Measurements from ENCODE around the gene ULK4. TPM values are rescaled to one million over a fixed set of nuclear protein-coding genes. Genes with fewer than 3 reads are reported as not detected.

ULK4 gene
- total RNA-seq, 1 experiment from 2014 or later, result 14.3 TPM

GRCh38 chr3:41209646-41210045, 752.3 kb downstream of the ULK4 start:
- Histone ChIP-seq H3K4me3 (ENCODE audit: low read depth in 2 of 2, low read length in 2 of 2) (no peak overlapping the region), H3K27me3 (ENCODE audit: control insufficient read depth, insufficient read depth, low read length) (no peaks in the 10 kb centered on the region), H3K4me1 (ENCODE audit: control insufficient read depth, insufficient read depth, low read length) (peaks cover 12% of the 10 kb centered on the region; the same call in 1 of the 2 replicates), H3K36me3 (ENCODE audit: control insufficient read depth, insufficient read depth, low read length) (no peaks in the 10 kb centered on the region), H3K27ac (ENCODE audit: low read length) (no peak overlapping the region), H3K9me3 (ENCODE audit: control insufficient read depth, insufficient read depth, low read depth, low read length) (no peaks in the 10 kb centered on the region)
- in situ Hi-C loops (cut with HindIII; ENCODE audit: low pct_unique_long_range_greater_than_20kb, low sequenced_read_pairs), result no loop called here
- ChIA-PET CTCF (no interaction called here), POLR2A (no interaction called here)
- ATAC-seq (no peak), DNase-seq (ENCODE audit: low read depth, low spot score) (no peak)
- BruUV-seq (replicated peaks), result TSS peak; percentile 1
- no peak for TF ChIP-seq POLR2AphosphoS5 (IDR thresholded peaks at IDR 0.05; ENCODE audit: low read depth, low read length)
- no peak for TF ChIP-seq TCF7L2 (IDR thresholded peaks at IDR 0.05; ENCODE audit: low read depth, low read length)
- TF ChIP-seq SIN3A (IDR thresholded peaks at IDR 0.05; ENCODE audit: borderline replicate concordance, insufficient read depth, low read depth, low read length), result no peak
- TF ChIP-seq, protein P1, sequence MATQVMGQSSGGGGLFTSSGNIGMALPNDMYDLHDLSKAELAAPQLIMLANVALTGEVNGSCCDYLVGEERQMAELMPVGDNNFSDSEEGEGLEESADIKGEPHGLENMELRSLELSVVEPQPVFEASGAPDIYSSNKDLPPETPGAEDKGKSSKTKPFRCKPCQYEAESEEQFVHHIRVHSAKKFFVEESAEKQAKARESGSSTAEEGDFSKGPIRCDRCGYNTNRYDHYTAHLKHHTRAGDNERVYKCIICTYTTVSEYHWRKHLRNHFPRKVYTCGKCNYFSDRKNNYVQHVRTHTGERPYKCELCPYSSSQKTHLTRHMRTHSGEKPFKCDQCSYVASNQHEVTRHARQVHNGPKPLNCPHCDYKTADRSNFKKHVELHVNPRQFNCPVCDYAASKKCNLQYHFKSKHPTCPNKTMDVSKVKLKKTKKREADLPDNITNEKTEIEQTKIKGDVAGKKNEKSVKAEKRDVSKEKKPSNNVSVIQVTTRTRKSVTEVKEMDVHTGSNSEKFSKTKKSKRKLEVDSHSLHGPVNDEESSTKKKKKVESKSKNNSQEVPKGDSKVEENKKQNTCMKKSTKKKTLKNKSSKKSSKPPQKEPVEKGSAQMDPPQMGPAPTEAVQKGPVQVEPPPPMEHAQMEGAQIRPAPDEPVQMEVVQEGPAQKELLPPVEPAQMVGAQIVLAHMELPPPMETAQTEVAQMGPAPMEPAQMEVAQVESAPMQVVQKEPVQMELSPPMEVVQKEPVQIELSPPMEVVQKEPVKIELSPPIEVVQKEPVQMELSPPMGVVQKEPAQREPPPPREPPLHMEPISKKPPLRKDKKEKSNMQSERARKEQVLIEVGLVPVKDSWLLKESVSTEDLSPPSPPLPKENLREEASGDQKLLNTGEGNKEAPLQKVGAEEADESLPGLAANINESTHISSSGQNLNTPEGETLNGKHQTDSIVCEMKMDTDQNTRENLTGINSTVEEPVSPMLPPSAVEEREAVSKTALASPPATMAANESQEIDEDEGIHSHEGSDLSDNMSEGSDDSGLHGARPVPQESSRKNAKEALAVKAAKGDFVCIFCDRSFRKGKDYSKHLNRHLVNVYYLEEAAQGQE (IDR thresholded peaks at IDR 0.05; ENCODE audit: insufficient read depth in 1 of 2, low read depth in 2 of 2, low read length in 1 of 2), result no peak
- TF ChIP-seq CTCF (IDR thresholded peaks at IDR 0.05), result no peak
- intact Hi-C loops (cut with micrococcal nuclease; ENCODE audit: unreplicated experiment), result no loop called here

DNA sequence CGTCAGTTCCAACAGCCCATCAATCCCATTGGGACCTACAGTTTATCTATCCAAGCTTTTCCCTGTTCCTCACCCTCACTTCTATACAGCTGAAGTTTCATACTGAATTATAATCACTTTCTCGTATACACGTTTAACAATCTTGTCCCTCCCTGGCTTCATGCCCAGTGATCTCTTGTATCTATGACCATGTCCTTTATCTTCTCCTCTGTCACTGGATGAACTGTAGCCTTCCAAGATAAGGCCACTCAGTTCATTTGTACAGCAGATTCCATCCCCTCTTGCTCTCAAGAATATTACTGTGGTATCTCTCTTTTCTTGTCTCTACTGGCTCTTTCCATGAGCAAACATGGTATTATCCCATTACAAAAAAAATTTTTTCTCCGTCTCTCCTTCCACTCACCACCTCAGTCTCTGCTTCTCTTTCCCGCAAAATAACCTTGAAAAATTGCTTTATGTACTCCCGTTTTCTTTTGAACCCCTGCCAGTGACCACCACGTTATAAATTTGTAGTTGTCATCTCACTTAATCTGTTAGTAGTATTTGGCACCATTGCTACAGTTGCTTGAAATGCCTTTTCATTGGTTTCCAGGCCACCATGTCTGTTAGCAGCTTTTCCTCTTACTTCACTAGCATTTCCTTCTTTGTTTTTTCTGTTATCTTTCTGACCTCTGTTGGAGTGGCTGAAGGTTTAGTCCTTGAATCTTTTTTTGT, 753.2 kb downstream of the ULK4 start:
- ATAC-seq (no peak), DNase-seq (ENCODE audit: low read depth, low spot score) (no peak)
- no peaks in the 10 kb centered on the region for H3K27me3 ChIP-seq (ENCODE audit: control insufficient read depth, insufficient read depth, low read length)
- in situ Hi-C loops (cut with HindIII; ENCODE audit: low pct_unique_long_range_greater_than_20kb, low sequenced_read_pairs), result no loop called here
- no peak overlapping the region for H3K27ac ChIP-seq (ENCODE audit: low read length)
- H3K4me1 ChIP-seq (ENCODE audit: control insufficient read depth, insufficient read depth, low read length), result peaks cover 13% of the 10 kb centered on the region; the same call in 1 of the 2 replicates
- H3K36me3 ChIP-seq (ENCODE audit: control insufficient read depth, insufficient read depth, low read length), result no peaks in the 10 kb centered on the region
- ChIA-PET CTCF (no interaction called here), POLR2A (no interaction called here)
- no TSS peak for BruUV-seq (replicated peaks)
- H3K4me3 ChIP-seq (ENCODE audit: low read depth in 2 of 2, low read length in 2 of 2), result no peak overlapping the region
- no peak for TF ChIP-seq CTCF (IDR thresholded peaks at IDR 0.05)
- TF ChIP-seq SIN3A (IDR thresholded peaks at IDR 0.05; ENCODE audit: borderline replicate concordance, insufficient read depth, low read depth, low read length), result no peak
- no peak for TF ChIP-seq TCF7L2 (IDR thresholded peaks at IDR 0.05; ENCODE audit: low read depth, low read length)
- TF ChIP-seq, protein P1 (IDR thresholded peaks at IDR 0.05; ENCODE audit: insufficient read depth in 1 of 2, low read depth in 2 of 2, low read length in 1 of 2), result no peak
- no peak for TF ChIP-seq POLR2AphosphoS5 (IDR thresholded peaks at IDR 0.05; ENCODE audit: low read depth, low read length)
- intact Hi-C loops (cut with micrococcal nuclease; ENCODE audit: unreplicated experiment), result no loop called here
- no peaks in the 10 kb centered on the region for H3K9me3 ChIP-seq (ENCODE audit: control insufficient read depth, insufficient read depth, low read depth, low read length)
